HG02870 (cell line): ENCODE results near the gene SIRT5.

ENCODE experiments used
- ATAC-seq: cut with Tn5 transposase; IDR thresholded peaks from one replicate; pipeline ENCODE4 v1.9.1; 2021; ENCODE audit warnings: mild to moderate bottlenecking, moderate library complexity; ENCODE audit not compliant: unreplicated experiment

Gene SIRT5

GRCh38 chr6:13586603-13587542, 12.5 kb downstream of the SIRT5 start:
- ATAC-seq: no peak

- ATAC-seq: no peak
These were observed 15.4 kb downstream of the SIRT5 start for GRCh38 chr6:13589801-13590200.

GRCh38 chr6:13590574-13591153, 16.3 kb downstream of the SIRT5 start:
- ATAC-seq: no peak

- ATAC-seq: no peak
These were observed 17.0 kb downstream of the SIRT5 start for GRCh38 chr6:13591205-13591921.

- no peak for ATAC-seq
These were observed 18.7 kb downstream of the SIRT5 start for GRCh38 chr6:13593103-13593502.

GRCh38 chr6:13593720-13594119, 19.3 kb downstream of the SIRT5 start:
- no peak for ATAC-seq

- no peak for ATAC-seq
These were observed 22.7 kb downstream of the SIRT5 start for GRCh38 chr6:13597073-13597472.

- ATAC-seq: no peak
These were observed 25.6 kb downstream of the SIRT5 start for GRCh38 chr6:13600036-13600435.

GRCh38 chr6:13604135-13604534, 29.7 kb downstream of the SIRT5 start:
- no peak for ATAC-seq

GRCh38 chr6:13604546-13605416, 30.4 kb downstream of the SIRT5 start:
- ATAC-seq: no peak

GRCh38 chr6:13605634-13606033, 31.2 kb downstream of the SIRT5 start:
- ATAC-seq: no peak

GRCh38 chr6:13611715-13612114, 37.3 kb downstream of the SIRT5 start:
- ATAC-seq: no peak

GRCh38 chr6:13613029-13613594, 38.7 kb downstream of the SIRT5 start:
- no peak for ATAC-seq

GRCh38 chr6:13614126-13614925, 39.9 kb downstream of the SIRT5 start:
- no peak for ATAC-seq

- peak; percentile 87 for ATAC-seq
These were observed 40.8 kb downstream of the SIRT5 start, which contains the start of gene NOL7 for GRCh38 chr6:13614926-13615791. NOL7 (plus strand) TSS chr6:13615335; CDS start chr6:13615359, 24 bp downstream.

- no peak for ATAC-seq
These were observed 41.4 kb downstream of the SIRT5 start for GRCh38 chr6:13615792-13616120.

GRCh38 chr6:13617066-13617465, 42.7 kb downstream of the SIRT5 start:
- no peak for ATAC-seq

- ATAC-seq: no peak
These were observed 50.5 kb downstream of the SIRT5 start for GRCh38 chr6:13624871-13625288.
